Heart left ventricle (tissue), 13 donors: ENCODE results near the gene MIF.
"Not testable (repeated sequence)": the region's sequence is repeated elsewhere in the genome, so short reads cannot be mapped to it uniquely, and the experiment has no call there.

Experiments used
- CTCF ChIP-seq, 12 donors: fragments of 200-600 bp; sonication (generic) in 4 of 12; IDR thresholded peaks; one replicate each; pipeline versions ENCODE4 v1.5.0 to v1.8.0; 2018 to 2022; ENCODE audit warnings: antibody characterized with exemption in 12 of 12, mild to moderate bottlenecking in 5 of 12
- POLR2A ChIP-seq, 2 donors: fragments of 450-650 bp; IDR thresholded peaks; one replicate each; pipeline ENCODE4 v1.6.1; 2017; ENCODE audit warnings: antibody characterized with exemption in 2 of 2, mild to moderate bottlenecking in 2 of 2, moderate library complexity in 2 of 2
- donor health status: ischemic (EF 13 %, LVEDD 7.1; RV severe dilation, severe dysfunction).
- donor health status: DM: no; HTN: yes; CAD: no.
- donor health status: DM: no; HTN: no; CAD: no.
- donor health status: ischemic (EF 25% LVEDD 6.9; RV normal size, moderate dysfunction).
- donor health status: ischemic (EF 25% LVEDD 5.7; RV mildly dilated, moderate dysfunction).
- donor health status: ischemic (EF 35%, LVEDD 5.7; RV mildly dilated, moderate dysfunction).
- donor health status: nonischemic (EF 11% LVEDD 7.7; RV severe dilation, severe dysfunction).
- donor health status: DM: yes; HTN: yes; CAD: no.
- donor health status: PGD.
- donor health status: ischemic (EF 29% LVEDD 5.4; RV normal size, mild dysfunction).
- donor health status: nonischemic (EF 23%, LVEDD 6.1; RV moderate dilation, normal function).

GRCh38 chr22:23907423-23907822 lies 13.2 kb downstream of the MIF start:
- TF ChIP-seq CTCF, POLR2A (IDR thresholded peaks at IDR 0.05): not testable (repeated sequence)
